GM19193 (cell line): ENCODE measurements around the gene CCIN.

Source experiments
- POLR2A ChIP-seq: IDR thresholded peaks from 4 replicates; pipeline ENCODE4 v1.6.1; 2011; ENCODE audit not compliant: insufficient read depth, insufficient read length; ENCODE audit errors: extremely low read depth

The CCIN gene

DNA sequence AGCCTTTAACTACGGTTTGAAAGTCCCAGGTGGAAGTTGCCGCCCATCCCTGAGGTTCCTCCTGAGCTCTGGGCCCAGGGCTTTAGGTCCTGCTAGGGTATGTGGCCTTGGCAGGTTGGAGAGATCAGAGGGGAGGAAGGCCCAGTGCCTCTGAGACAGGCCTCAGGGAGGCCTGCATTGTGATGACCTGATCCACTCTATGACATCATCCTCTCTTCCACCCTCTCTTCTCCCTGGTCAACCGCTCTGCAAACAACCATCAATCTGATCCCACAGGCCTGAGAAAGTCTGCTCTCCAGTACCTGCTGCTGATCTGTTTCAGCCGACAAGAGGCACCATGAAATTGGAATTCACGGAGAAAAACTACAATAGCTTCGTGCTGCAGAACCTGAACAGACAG, at the start of gene CCIN:
Gene CCIN (plus strand): TSS at position 223 of the 400 bp plus-strand sequence. CDS start 115 bp downstream, at position 338.
- no peak for TF ChIP-seq POLR2A

GRCh38 chr9:36119476-36119875, 49.7 kb upstream of the CCIN start:
- no peak for TF ChIP-seq POLR2A

- no peak for TF ChIP-seq POLR2A
Measured at GRCh38 chr9:36120705-36121104, 48.5 kb upstream of the CCIN start.

DNA sequence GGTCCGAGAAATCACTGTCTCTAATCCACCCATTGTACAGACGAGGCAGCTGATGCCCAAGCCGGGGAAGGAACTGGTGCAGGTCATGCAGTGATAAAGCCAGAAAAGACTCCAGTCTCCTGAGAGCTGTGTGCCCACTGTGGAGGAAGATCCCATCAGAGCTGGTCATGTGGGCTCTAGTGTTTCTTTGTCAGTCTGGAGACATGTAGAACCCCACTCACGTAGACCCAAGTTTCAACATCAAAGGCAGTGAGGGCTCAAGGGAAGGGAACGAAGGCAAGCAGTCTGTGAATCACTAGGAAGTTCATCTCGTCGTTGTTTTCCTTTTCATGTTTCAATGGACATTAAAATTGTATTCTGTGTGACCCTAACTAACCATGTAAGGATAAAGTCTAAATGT, 47.2 kb upstream of the CCIN start:
- no peak for TF ChIP-seq POLR2A

DNA sequence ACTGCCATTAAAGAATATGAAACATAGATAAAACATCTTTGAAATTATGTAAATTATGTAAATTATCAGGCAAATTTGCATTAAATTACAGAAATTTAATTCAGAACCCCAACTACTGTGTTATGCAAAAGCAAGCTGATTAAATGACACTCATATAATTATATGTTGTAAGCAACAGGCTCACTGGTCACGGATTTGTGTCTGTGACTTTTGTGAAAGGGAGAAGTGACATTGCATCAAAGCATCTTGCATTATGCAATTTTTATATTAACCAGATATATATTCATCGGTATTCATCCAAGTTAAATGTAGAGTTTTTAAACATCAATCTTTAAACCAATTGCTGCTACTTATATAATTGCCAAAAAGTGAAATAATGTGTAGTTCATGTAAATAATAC, 45.7 kb upstream of the CCIN start:
- TF ChIP-seq POLR2A, result no peak

DNA sequence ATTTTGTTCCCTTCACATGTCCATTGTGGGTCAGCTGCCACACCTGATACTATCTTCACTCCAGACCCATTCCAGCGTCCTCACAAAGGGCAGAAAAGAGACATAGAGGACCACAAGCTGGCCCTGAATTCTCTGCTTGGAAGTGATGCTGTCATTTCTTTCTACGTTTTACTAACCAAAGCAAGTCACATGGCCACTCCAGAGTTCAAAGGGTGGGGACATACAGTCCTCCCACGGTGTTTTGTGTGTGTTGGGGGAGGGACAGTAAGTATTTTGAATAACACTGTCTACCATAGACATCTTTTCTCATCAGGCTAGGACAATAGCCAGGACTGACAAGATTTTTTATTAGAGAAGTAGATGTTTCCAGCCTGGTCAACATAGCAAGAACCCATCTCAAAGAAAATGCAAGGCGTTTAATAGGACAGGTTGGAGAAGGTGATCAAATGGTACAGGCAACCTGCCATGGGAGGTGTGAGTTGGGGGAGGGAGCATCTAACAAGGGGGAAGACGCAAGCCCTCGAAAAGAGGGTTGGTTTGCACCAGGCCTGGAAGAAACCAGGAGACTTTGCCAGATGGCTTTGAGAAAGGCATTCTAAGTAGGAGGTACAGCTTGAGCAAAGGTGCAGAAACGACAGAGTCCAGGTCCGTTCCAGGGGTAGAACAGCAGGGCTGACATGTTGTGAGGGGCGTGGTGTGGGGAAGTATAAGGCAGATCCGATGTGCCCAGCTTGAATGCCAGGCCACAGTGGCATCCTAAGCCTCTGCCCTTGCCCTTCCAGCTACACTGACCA, 43.9 kb upstream of the CCIN start:
- no peak for TF ChIP-seq POLR2A

- no peak for TF ChIP-seq POLR2A
Measured at GRCh38 chr9:36126016-36126730, 43.0 kb upstream of the CCIN start.

DNA sequence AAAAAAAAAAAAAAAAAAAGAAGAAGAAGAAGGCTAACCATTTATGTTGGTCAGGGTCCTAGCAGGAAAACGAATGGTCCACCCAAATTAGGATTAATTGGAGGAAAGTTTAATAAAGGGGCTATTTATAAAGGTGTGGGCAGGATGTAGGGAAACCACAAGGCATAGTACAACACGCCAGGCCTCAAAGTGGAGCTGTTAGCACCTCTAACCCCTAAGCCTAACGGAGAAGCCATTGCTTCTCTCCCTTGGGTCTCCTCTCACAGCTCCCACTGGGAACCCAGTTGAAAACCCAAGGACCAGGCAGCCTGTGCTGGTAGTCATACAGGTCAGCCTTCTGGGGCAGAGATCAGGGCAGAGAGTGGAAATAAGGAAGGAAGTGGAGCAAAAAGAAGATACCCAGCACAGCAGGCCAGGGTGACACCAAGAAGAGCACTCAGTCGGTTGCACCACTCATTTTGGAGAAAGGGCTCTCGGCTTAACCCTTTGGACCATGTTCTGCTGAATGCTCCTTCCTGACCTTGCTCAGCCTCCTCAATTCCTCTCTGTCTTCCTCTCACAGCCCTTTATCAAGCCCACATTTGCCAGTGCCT, 41.4 kb upstream of the CCIN start:
- no peak for TF ChIP-seq POLR2A

DNA sequence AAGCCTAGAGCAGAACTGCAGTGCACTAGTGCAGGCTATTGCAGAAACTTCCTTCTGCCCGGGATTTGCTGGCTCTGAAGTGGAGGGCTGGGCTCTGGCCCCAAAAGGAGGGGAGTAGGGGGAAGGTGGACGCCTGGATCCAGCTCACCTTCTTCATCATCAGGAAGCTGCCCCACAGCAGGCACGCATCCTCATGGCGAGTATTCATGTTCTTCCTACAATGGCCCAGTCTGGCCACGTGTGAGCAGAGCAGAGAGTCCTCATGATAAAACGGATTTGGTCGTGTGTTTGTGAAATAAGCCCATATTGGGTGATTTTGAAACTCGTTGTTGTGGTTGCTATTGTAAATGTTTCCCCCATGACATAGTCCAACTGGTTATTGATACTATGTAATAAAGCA, 40.8 kb upstream of the CCIN start:
- no peak for TF ChIP-seq POLR2A

DNA sequence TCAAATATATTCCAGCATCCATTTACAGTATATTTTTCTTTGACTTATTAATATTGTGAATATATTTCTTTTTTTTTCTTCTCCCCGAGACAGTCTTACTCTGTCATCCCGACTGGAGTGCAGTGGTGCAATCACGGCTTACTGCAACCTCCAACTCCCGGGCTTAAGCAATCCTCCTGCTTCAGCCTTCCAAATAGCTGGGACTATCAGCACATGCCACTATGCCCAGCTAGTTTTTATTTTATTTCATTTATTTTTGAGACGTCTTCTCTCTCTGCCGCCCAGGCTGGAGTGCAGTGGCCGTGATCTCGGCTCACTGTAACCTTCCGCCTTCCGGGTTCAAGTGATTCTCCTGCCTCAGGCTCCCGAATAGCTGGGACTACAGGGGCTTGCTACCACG, 40.0 kb upstream of the CCIN start:
- TF ChIP-seq POLR2A, result no peak

GRCh38 chr9:36132086-36132485, 37.1 kb upstream of the CCIN start:
- TF ChIP-seq POLR2A, result no peak

GRCh38 chr9:36134761-36135505, 34.3 kb upstream of the CCIN start:
- TF ChIP-seq POLR2A, result no peak

GRCh38 chr9:36135741-36136271, 33.4 kb upstream of the CCIN start:
- no peak for TF ChIP-seq POLR2A

DNA sequence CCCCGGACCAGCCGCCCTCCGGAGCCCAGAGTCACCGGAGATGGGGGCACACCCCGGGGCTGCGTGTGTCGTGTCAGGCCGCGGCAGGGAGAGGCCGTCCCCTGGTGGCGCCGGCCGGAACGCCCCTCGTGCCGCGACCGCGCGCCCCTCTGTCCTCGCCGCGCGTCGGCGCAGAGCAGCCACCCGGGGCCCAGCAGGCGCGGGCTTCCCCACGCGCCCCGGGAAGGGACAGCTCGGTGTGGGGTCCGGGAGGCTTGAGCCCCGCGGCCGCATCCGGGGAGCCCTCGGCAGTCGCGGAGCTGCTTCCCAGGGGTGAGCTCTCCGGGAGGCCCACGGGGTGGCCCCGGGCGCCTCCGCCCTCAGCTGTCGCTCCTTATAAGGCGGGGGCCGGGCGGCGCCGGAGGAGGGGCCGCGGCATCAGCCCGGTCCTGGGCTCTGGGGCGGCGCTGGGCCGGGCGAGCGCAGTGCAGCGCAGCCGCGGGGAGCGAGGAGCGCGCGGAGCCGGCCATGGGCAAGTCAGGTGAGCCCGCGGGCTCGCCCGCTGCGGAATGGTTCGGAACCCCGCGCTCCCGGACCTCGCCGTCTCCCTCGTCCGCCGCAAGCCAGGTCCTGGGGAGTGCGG, 32.8 kb upstream of the CCIN start, which contains the start of gene GLIPR2:
Gene GLIPR2 (plus strand): TSS at position 462 of the 622 bp plus-strand sequence. CDS start 46 bp downstream, at position 508.
- TF ChIP-seq POLR2A, result peak; percentile 59
